Mammary epithelial cell (primary cell): ENCODE results near the gene PTK7.

Experiments
- CTCF ChIP-seq, 2 donors: IDR thresholded peaks in 1 of 2; conservative IDR thresholded peaks in 1 of 2; 2 replicates each; pipeline ENCODE4 v1.5.1; 2011 to 2012; ENCODE audit warnings: inconsistent platforms in 2 of 2, low read length in 2 of 2, mild to moderate bottlenecking in 2 of 2, control low read depth in 1 of 2, low read depth in 1 of 2; ENCODE audit not compliant: insufficient read depth in 1 of 2; ENCODE audit errors: extremely low read depth in 1 of 2
- EZH2 ChIP-seq: IDR thresholded peaks from 2 replicates; pipeline ENCODE4 v1.6.1; 2012; ENCODE audit warnings: low read length, inconsistent platforms, borderline replicate concordance

- no peak for TF ChIP-seq CTCF (conservative IDR thresholded peaks at IDR 0.05 in 1 of 2, IDR thresholded peaks at IDR 0.05 in 1 of 2; ENCODE audit: extremely low read depth in 1 of 2, insufficient read depth in 1 of 2, low read depth in 1 of 2, low read length in 2 of 2)
- TF ChIP-seq EZH2 = no peak
Observed at GRCh38 chr6:43187821-43188220, 111.7 kb downstream of the PTK7 start.
